Prostate gland (tissue), 2 donors: Measurements from ENCODE around the gene SSU72. TPM values are rescaled to one million over a fixed set of nuclear protein-coding genes. Genes with fewer than 3 reads are reported as not detected.
"Not testable (repeated sequence)": the region's sequence is repeated elsewhere in the genome, so short reads cannot be mapped to it uniquely, and the experiment has no call there.

Source experiments
- DNase-seq: peaks from one replicate; pipeline ENCODE4 v3.0.0-alpha.2; 2019; ENCODE audit warnings: low spot score
- H3K27ac ChIP-seq, 2 donors: fragments of 200-600 bp; sonication (generic); 2 replicates each; pipeline ENCODE4 v1.5.1; 2017 to 2019
- H3K27me3 ChIP-seq: fragments of 200-600 bp; sonication (generic); replicated peaks from 2 replicates; pipeline ENCODE4 v1.5.1; 2019; ENCODE audit not compliant: insufficient read depth
- H3K36me3 ChIP-seq, 2 donors: fragments of 200-600 bp; sonication (generic); 1 replicate in 1 of 2; 2 replicates in 1 of 2; pipeline versions ENCODE4 v1.5.1 to v1.8.1; 2017 to 2019
- H3K4me1 ChIP-seq: fragments of 200-600 bp; sonication (generic); replicated peaks from 2 replicates; pipeline ENCODE4 v1.5.1; 2019
- H3K4me3 ChIP-seq, 2 donors: fragments of 200-600 bp; sonication (generic); 2 replicates each; pipeline ENCODE4 v1.5.1; 2017 to 2019
- H3K9me3 ChIP-seq: fragments of 200-600 bp; sonication (generic); 2 replicates; pipeline ENCODE4 v1.5.1; 2017
- CTCF ChIP-seq, 4 experiments: fragments of 200-600 bp in 2 of 4; fragments of 450-650 bp in 2 of 4; sonication (generic) in 2 of 4; IDR thresholded peaks; 1 replicate in 3 of 4; 2 replicates in 1 of 4; pipeline ENCODE4 v1.5.1; 2016 to 2019; ENCODE audit warnings: antibody characterized with exemption in 4 of 4, mild to moderate bottlenecking in 2 of 4, moderate library complexity in 2 of 4
- POLR2A ChIP-seq: fragments of 450-650 bp; IDR thresholded peaks from one replicate; pipeline ENCODE4 v1.6.1; 2016; ENCODE audit warnings: antibody characterized with exemption, mild to moderate bottlenecking
- POLR2AphosphoS5 ChIP-seq: sonication (generic); formaldehyde crosslinking; IDR thresholded peaks from one replicate; pipeline ENCODE4 v1.6.1; 2017; ENCODE audit warnings: antibody characterized with exemption
- WGBS: methylation state at CpG from one replicate; pipeline ENCODE4 v1.1.5; 2018; 5-methylcytosine and 5-hydroxymethylcytosine counted together
- intact Hi-C: fragments of 100-400 bp; cut with DNase I; formaldehyde crosslinking; loops from one replicate; pipeline ENCODE4 v1.14.2; 2022
- total RNA-seq, 2 donors: library from RNA; depleted of rRNA; stranded (reverse); fragments of >200 nt; gene quantifications; one replicate each; pipeline ENCODE4 v1.1.0, GENCODE V29; 2016

The SSU72 gene
- total RNA-seq, 2 donors from 2014 or later = 173 to 203 TPM

DNA sequence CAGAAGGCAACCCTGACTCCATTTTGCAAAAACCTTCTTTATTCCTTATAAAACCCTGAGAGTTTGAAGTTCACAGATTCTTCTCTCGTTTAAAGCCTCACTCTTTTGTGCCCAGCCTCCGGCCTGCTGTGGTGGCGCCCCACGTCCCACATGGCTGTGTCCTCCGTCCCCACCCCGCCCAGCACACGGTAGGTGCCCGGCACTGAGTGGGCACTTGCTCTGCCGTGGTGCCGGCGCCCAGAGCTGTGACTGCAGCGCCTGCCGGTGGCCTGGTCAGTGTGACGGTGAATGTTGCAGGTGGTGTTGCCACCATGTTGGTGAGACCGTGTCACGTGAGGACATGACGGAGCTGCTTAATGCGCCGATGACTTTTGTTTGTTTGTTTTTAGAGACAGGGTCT is 53.3 kb downstream of the SSU72 start:
- 93% methylated on average over 19 of the region's 19 CpGs for WGBS
- intact Hi-C loops = no loop called here
- Histone ChIP-seq H3K27ac (no peak overlapping the region), H3K36me3 (no peaks in the 10 kb centered on the region), H3K27me3 (no peaks in the 10 kb centered on the region), H3K4me1 (no peaks in the 10 kb centered on the region), H3K4me3 (no peak overlapping the region), H3K9me3 (no peaks in the 10 kb centered on the region)
- no peak for TF ChIP-seq POLR2AphosphoS5
- TF ChIP-seq CTCF (IDR thresholded peaks at IDR 0.05) = no peak
- TF ChIP-seq POLR2A = no peak
- DNase-seq = no peak

GRCh38 chr1:1519805-1520505 is 54.7 kb downstream of the SSU72 start:
- H3K27ac ChIP-seq, H3K36me3 ChIP-seq, intact Hi-C loops: not testable (repeated sequence)

GRCh38 chr1:1518621-1519007 is 56.0 kb downstream of the SSU72 start:
- H3K27ac ChIP-seq, H3K36me3 ChIP-seq, H3K9me3 ChIP-seq, intact Hi-C loops, DNase-seq, H3K4me3 ChIP-seq, H3K27me3 ChIP-seq, H3K4me1 ChIP-seq: not testable (repeated sequence)
- 90% methylated on average over 19 of the region's 19 CpGs for WGBS

More at GRCh38 chr1:1519805-1520505, 54.7 kb downstream of the SSU72 start:
- H3K27me3 ChIP-seq, DNase-seq, H3K4me3 ChIP-seq, H3K9me3 ChIP-seq, H3K4me1 ChIP-seq: not testable (repeated sequence)
- 95% methylated on average over 32 of the region's 51 CpGs for WGBS

GRCh38 chr1:1517973-1518620 is 56.6 kb downstream of the SSU72 start:
- Histone ChIP-seq H3K36me3 (no peaks in the 10 kb centered on the region), H3K27me3 (no peaks in the 10 kb centered on the region), H3K4me3 (no peak overlapping the region), H3K9me3 (no peaks in the 10 kb centered on the region), H3K27ac (no peak overlapping the region), H3K4me1 (no peaks in the 10 kb centered on the region)
- 94% methylated on average over 26 of the region's 28 CpGs for WGBS
- TF ChIP-seq POLR2A (no peak), CTCF (IDR thresholded peaks at IDR 0.05) (no peak)
- intact Hi-C loops = no loop called here
- DNase-seq = no peak

- not testable (repeated sequence) for H3K9me3 ChIP-seq
Measured at GRCh38 chr1:1516923-1517322, 57.7 kb downstream of the SSU72 start.

GRCh38 chr1:1514376-1514775 is 60.3 kb downstream of the SSU72 start:
- H3K27me3 ChIP-seq, H3K9me3 ChIP-seq, DNase-seq, H3K27ac ChIP-seq, intact Hi-C loops, H3K4me3 ChIP-seq, H3K4me1 ChIP-seq, H3K36me3 ChIP-seq: not testable (repeated sequence)
- 59% methylated on average over 16 of the region's 16 CpGs for WGBS

More at GRCh38 chr1:1516923-1517322, 57.7 kb downstream of the SSU72 start:
- H3K4me1 ChIP-seq, H3K36me3 ChIP-seq, H3K27me3 ChIP-seq, intact Hi-C loops, DNase-seq, H3K4me3 ChIP-seq, H3K27ac ChIP-seq: not testable (repeated sequence)
- 94% methylated on average over 10 of the region's 14 CpGs for WGBS

- H3K27me3 ChIP-seq, H3K36me3 ChIP-seq, intact Hi-C loops, H3K9me3 ChIP-seq, H3K27ac ChIP-seq, H3K4me3 ChIP-seq, H3K4me1 ChIP-seq, DNase-seq: not testable (repeated sequence)
- 89% methylated on average over 16 of the region's 18 CpGs for WGBS
Measured at GRCh38 chr1:1513675-1514074, 61.0 kb downstream of the SSU72 start.

DNA sequence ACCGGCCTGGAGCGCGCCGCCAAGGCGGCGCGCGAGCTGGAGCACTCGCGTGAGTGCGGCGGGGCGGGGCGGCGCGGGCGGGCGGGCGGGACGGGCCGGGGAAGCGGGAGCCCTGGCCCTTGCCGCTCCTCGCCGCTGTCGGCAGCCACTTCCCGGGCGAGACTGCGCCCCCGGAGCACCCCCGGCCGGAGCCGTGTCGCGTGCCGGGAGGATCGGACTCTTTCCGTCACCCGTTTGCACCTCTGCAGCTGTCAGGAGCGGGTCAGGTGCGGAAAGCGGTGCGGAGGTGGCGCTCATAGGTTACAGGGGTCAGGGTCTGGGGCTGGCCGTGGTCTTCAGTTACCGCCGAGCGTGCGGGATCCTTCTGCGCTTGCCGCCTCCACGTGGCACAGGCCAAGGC is 62.2 kb downstream of the SSU72 start:
- H3K9me3 ChIP-seq, H3K4me1 ChIP-seq, intact Hi-C loops, DNase-seq, H3K36me3 ChIP-seq, H3K27me3 ChIP-seq: not testable (repeated sequence)
- 0% methylated on average over 3 of the region's 52 CpGs for WGBS
- H3K4me3 ChIP-seq = peak overlapping the region; percentile 71 to 91
- peak overlapping the region in 1 of 2 donors; percentile 90 for H3K27ac ChIP-seq
